KOPT-K1 (cell line): Measurements from ENCODE around the gene SYNRG.

ENCODE experiments used
- H3K27ac ChIP-seq: fragments of 200-600 bp; sonication (generic); 2 replicates; pipeline ENCODE4 v1.5.1; 2016; ENCODE audit warnings: antibody characterized with exemption, mild to moderate bottlenecking, low read depth, low read length; ENCODE audit not compliant: poor library complexity, severe bottlenecking
- H3K36me3 ChIP-seq: fragments of 200-600 bp; sonication (generic); 2 replicates; pipeline ENCODE4 v1.5.1; 2017; ENCODE audit warnings: antibody characterized with exemption, mild to moderate bottlenecking, low read length, moderate library complexity; ENCODE audit not compliant: insufficient read depth
- H3K9me3 ChIP-seq: fragments of 200-600 bp; sonication (generic); 2 replicates; pipeline ENCODE4 v1.5.1; 2017; ENCODE audit warnings: antibody characterized with exemption, low read length, mild to moderate bottlenecking; ENCODE audit not compliant: insufficient read depth, poor library complexity, severe bottlenecking

Gene SYNRG

DNA sequence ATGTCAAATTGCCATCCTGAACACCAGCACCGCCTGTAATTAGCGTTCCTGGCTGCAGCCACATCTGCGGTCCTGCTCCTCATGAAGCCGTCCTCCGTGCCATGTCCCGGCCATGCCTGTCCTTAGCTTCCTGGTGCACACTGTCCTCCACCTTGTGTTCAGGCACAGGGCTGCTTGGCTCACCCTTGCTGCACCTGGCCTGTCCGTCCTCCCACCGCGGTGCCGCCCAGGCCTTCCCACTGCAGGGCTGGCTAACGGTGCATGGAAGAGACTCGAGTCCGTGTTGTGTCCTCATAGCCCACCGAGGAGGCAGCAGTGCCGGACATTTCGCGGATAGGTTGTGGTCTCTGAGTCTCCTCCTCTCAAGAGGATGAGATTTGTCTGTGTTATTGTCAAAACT is 99.2 kb downstream of the SYNRG start:
- Histone ChIP-seq H3K9me3 (no peaks in the 10 kb centered on the region), H3K27ac (no peak overlapping the region), H3K36me3 (peaks cover 32% of the 10 kb centered on the region)

DNA sequence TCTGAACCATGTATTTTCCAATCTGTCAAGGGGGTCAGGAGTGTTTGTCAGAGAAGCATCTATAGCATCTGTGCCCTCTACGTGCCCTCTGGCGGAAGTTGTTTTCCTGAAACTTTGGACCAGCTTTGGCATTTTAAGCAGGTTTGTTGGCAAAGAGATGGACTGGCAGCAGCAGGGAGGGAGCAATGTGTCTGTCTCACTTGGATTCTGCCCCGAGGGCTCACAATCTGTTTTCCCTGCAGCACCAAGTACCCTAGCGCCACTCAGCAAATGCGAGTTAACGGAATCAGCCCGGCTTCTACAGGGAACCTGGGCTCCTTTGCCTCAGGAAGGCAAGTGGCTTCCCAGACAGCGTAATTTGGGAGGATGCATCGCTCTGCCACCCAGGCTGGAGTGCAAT is 102.1 kb downstream of the SYNRG start:
- Histone ChIP-seq H3K9me3 (no peaks in the 10 kb centered on the region), H3K36me3 (peaks cover 3% of the 10 kb centered on the region), H3K27ac (no peak overlapping the region)

DNA sequence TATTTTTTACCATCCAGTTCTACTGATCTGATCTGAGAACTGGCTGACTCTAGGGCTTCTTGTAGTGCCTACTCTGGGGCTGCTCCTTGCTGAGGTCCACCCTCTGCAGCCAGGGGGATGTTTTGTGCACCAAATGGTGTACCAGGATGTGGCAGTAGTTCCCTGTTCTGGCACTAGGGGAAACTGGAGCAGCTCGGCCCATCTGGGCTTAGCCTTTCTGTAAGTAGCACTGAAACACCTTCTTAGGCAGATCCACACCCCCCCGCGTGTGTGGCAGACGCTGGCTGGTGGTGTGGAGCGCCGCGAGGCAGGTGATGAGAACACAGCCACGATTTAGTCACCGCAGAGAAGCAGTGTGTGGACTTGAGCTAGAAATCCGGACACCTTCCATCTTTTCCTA is 102.5 kb downstream of the SYNRG start:
- Histone ChIP-seq H3K9me3 (no peaks in the 10 kb centered on the region), H3K36me3 (no peaks in the 10 kb centered on the region), H3K27ac (peak overlapping the region; percentile 64)

DNA sequence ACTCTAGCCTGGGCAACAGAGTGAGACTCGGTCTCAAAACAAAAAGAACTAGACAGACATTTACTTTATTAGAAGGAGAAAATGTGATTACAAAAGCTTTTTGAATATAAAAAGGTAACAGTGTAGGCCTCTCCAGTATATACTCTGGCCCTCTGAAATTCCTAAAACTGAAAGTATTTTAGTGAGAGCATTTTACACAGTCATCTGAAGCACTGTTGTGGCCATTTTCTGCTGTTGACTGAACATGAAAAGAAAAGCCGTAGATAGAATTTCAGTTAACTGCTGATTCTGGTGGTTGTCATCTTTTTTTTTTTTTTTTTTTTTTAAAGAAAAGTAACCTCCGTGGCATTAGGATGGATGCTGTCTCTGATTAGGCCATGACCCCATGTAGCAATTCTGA is 103.9 kb downstream of the SYNRG start:
- Histone ChIP-seq H3K27ac (peak overlapping the region; percentile 64), H3K9me3 (no peaks in the 10 kb centered on the region), H3K36me3 (no peaks in the 10 kb centered on the region)

DNA sequence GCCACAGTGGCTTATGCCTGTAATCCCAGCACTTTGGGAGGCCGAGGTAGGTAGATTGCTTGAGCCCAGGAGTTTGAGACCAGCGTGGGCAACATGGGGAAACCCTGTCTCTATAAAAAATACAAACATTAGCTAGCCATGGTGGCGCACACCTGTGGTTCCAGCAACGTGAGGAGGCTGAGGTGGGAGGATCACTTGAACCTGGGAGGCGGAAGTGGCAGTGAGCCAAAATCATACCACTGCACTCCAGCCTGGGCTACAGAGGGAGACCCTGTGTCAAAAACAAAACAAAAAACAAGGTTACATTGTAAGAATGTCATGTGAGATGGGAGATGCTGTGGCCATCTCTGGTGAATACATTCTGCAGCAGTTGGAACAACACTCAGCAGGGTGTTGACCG is 106.1 kb downstream of the SYNRG start:
- Histone ChIP-seq H3K36me3 (no peaks in the 10 kb centered on the region), H3K27ac (no peak overlapping the region), H3K9me3 (no peaks in the 10 kb centered on the region)

DNA sequence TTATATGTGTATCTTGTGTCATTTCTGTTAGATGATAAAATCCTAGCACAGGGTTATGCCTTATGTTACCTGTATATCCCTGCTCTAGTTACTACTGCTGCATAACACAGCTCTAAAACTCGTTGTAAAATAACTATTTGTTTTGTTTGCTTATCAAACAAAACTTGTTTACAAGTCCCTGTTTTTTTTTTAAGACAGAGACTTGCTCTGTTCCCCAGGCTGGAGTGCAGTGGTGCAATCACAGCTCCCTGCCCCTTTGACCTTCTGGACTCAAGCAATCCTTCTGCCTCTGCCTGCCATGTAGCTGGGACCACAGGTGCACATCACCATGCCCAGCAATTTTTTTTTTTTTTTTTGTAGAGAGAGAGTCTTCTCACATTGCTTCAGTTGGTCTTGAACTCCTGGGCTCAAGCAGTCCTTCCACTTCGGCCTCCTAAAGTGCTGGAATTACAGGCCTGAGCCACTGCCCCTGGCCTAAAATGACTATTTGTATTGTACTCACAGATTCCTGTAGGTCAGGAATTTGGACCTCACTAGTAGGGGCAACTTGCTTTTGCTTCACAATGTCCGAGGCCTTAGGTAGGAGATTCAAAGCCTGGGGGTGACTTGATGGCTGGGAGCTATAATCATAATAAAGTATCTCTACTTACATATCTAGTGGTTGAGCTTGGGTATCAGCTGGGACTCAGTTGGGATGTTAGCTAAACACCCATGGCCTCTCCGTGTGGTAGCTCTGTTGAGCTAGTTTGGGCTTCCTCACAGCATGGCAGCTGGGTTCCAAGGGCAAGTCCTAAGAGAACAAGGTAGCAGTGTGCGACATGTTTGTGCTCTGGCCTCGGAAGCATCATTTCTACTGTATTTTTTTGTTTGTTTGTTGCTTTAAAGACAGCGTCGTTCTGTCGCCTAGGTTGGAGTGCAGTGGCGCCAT is 106.9 kb downstream of the SYNRG start:
- H3K36me3 ChIP-seq, result no peaks in the 10 kb centered on the region
- no peak overlapping the region for H3K27ac ChIP-seq

DNA sequence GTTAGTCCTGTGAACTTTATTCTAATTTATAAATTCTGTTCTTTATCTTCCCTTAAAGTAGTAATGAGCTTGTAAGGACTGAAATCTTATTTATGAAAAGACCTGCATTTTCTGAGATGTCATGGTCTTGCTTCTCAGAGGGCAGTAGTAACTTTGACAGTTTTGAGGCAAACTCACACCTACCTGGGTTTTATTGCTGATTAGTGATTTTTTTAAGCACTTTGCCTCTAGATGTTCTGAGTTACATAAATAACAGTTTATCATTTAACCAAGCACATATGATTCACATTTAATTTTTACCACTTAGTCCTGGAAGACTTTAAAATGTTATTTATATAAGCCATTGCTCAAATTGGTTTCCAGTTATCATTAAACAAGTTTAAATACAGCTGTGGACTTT is 108.8 kb downstream of the SYNRG start:
- Histone ChIP-seq H3K27ac (no peak overlapping the region), H3K36me3 (no peaks in the 10 kb centered on the region), H3K9me3 (no peaks in the 10 kb centered on the region)

More for the DNA sequence above, 106.9 kb downstream of the SYNRG start:
- H3K9me3 ChIP-seq, result no peaks in the 10 kb centered on the region

DNA sequence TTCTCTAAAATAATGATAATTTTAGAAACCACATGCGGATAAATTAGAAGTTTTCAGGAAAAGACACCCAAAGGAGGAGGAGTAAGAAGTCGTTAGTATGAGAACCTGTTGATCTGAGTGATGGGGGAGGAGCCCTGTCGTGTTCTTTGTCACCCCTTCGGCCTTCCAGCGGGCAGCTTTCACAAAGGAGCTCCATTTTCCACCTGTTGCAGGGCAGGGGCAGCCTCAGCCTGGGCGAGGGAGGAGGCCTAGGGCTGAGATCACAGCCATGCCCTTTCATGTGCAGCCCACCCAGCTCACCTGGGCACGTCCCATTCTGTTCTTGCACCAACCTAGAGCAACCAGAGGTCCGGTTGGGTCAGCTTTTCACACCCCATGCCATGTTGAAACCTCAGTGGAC is 114.2 kb downstream of the SYNRG start:
- H3K36me3 ChIP-seq, result no peaks in the 10 kb centered on the region
- H3K27ac ChIP-seq, result no peak overlapping the region
- no peaks in the 10 kb centered on the region for H3K9me3 ChIP-seq

DNA sequence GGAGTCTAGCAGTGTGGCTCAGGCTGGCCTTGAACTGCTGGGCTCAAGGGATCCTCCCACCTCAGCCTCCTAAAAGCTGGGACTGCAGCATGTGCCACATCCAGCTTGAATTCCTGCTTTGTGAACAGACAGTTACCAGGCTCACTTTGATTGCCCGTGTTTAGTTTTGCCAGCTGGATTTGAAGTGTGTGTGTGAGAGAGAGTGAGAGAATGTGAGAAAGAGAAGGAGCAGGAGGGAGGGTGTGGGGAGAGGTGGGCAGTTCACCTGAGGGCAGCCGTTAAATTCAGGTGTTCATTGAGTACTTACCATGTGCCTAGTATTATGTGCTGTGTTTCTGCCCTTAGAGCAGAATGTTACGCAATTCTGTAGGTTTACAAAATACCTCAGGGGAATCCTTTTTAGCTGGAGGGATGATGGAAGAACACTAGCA is 114.8 kb downstream of the SYNRG start:
- no peak overlapping the region for H3K27ac ChIP-seq
- H3K36me3 ChIP-seq, result no peaks in the 10 kb centered on the region
- no peaks in the 10 kb centered on the region for H3K9me3 ChIP-seq

DNA sequence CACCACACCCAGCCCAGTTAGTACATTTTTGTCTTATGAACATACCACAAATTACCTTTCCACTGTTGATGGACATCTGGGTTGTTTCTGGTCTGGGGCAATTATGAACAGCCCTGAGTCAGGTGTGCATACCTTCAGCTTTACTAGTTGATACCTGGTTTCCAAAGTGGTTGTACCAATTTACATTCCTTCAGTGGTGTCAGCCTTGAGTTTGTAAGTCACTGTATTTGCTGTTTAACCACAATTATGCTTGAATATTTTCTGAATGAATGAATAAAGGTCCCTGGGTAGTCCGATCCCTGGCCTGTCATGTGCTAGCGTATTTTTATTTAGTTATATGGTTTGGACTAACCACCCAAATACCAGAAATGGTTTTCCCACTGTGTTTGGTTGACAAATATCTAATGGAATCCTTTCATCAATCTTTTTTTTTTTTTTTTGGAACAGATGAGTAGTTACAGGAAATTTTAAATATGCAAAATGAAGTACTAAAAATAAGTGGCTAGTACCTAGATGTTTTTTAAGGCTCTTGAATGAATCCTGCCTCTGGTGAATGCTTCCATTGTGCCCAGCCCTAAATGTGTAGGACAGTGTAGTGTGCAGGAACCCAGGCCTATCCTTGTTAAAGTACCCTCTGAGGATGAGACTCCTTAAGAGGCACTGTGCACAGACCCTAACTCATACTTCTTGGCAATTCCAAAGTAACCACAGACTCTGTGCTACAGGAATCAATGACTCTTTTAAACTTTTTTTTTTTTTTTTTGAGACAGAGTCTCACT is 115.8 kb downstream of the SYNRG start:
- Histone ChIP-seq H3K27ac (no peak overlapping the region), H3K9me3 (no peaks in the 10 kb centered on the region), H3K36me3 (no peaks in the 10 kb centered on the region)

DNA sequence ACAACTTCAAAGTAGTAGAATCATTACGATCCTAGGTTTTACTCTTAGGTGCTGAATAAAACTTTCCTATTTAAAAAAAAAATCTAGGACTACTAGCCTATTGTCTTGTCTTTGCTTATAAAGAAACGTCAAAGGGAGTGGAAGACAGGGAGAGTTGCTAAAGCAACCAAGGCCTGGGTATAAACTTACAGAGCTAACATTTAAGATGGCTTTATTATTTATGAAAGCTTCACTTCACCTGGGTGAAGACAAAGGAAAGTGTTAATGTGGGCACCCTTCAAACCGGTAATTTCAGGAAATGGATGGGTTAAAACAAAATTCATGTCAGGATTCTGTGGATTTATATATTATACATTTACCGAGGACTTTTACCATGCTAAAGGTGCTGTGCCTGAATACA is 117.1 kb downstream of the SYNRG start:
- no peaks in the 10 kb centered on the region for H3K36me3 ChIP-seq
- H3K9me3 ChIP-seq, result no peaks in the 10 kb centered on the region
- H3K27ac ChIP-seq, result no peak overlapping the region

DNA sequence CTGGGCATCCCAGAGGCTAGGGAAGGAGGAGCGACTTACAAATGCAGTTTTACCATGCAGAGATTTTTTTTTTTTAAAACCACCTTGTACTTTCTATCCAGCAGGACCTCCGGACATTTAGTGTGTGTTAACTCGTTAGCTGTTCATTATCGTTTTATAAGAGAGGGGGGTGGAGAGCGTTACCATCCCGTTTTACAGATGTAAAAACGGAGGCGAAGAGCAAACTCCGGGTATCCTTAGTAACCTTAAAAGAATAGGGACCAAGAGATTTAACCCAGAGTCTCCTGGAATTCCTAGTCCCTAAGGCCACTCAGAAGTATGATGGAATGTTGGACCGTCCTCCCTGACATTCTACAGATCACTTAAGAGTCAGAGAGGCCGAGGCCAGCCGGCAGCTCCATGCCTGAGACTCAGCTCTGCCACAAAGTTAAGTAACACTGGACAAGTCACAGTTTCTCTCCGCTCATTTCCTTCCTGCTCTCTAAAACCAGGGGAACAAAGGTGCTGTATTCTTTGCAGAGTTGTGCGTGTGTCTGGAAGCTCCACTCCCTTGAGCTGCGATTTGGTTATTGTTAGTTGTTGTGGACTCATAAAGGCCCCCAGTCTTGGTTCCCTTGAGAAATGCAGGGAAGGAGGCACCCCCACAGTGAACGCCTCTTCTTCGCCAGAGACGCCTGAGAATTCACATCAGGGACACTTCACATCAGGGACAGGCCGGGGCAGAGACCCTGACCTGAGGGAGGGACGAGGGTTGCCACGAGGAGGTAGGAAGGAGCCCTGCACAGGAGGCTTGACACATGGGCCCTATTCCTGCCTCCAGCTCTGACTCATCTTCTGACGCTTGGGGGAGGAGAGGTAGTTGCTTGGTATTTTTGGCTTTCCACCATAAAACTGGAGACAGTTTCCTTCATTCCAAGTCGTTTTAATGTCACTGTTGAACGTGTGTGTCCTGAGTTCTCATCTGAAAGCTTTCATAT is 118.3 kb downstream of the SYNRG start:
- Histone ChIP-seq H3K9me3 (no peaks in the 10 kb centered on the region), H3K36me3 (no peaks in the 10 kb centered on the region), H3K27ac (peak overlapping the region; percentile 17)

DNA sequence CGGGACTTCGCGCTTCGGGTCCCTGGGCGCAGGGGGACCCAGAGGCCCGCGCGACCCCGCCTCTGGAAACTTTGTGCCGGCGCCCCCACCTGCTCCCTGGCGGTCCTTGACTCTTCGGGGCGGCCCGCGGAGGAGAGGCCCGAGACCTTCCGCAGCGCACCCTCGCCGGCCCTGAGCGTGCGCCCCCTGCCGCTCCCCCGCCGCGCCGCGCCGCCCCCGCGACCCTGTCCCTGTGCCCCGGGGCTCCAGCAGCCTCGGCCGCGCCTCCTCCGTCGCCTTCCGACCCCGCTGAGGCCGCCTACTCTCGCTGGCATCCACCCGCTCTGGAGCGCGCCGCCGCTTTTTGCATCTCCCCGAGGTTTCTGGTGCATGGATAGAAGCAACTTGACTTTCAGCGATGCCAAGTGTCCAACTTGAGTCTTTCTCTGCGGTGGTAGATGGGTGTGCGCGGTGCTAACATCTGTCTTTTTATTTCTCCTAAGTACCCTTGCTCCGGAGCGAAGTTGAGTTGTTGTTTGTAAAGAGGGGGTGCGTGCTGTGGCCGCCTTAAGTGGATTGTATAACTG is 119.1 kb downstream of the SYNRG start:
- no peaks in the 10 kb centered on the region for H3K9me3 ChIP-seq
- H3K27ac ChIP-seq, result peak overlapping the region; percentile 17
- no peaks in the 10 kb centered on the region for H3K36me3 ChIP-seq

DNA sequence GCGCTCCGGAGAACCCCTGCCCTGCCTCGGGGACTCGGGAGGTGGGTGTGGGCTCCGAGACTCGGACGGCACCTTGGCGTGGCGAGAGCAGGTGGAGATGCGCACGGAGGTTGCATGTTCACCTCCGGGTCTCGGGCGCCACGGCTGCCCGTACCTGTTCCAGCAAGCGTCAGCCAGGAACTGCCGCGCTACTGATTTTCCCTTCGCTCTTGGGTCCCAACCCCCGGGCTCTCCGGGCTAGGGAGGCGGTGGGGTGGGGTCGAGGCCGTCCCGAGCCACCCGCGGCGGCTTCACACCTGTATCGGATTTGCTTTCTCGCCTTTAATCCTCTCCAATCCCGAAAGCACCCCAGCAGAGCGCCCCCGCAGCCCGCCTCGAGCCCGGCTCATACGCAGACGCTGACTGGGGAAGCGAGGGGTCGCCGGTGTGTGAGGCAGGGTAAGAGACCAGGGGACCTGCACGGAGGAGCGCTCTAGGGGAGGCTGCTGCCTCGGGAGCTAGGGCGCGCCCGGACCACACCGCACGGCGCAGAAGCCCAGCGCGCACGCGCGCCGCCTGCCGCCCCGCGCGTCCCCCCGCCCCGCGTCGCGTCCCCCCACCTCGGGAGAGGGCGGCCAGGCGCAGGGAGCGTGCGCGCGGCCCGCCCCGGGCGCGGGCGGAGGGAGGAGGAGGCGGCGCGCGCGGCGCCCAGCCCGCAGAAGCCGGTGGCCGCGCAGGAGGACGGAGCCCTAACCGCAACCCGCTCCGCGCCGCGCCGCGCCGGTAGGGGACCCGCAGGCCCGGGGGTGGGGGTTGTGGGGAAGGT is 119.8 kb downstream of the SYNRG start, which contains the start of gene DUSP14:
DUSP14 (plus strand) TSS at position 695 of the 805 bp plus-strand sequence. CDS start 22,382 bp downstream, outside the sequence.
- Histone ChIP-seq H3K27ac (peak within 1 kb of the TSS; percentile 46), H3K9me3 (no peaks in the 10 kb centered on the region), H3K36me3 (no peaks in the 10 kb centered on the region)
